ENCODE data around the gene STX17.

- TF ChIP-seq FOXK2 (IDR thresholded peaks at IDR 0.05) (no peak), L3MBTL2 (conservative IDR thresholded peaks at IDR 0.05) (no peak), FOXA1 (IDR thresholded peaks at IDR 0.05) (no peak), FOXM1 (IDR thresholded peaks at IDR 0.05; ENCODE audit: borderline replicate concordance) (no peak), SP1 (IDR thresholded peaks at IDR 0.05) (no peak), NFRKB (IDR thresholded peaks at IDR 0.05) (no peak), TARDBP (IDR thresholded peaks at IDR 0.05) (no peak), ELF4 (IDR thresholded peaks at IDR 0.05) (no peak), HDGF (IDR thresholded peaks at IDR 0.05; ENCODE audit: borderline replicate concordance) (no peak), ZNF384 (IDR thresholded peaks at IDR 0.05) (no peak), CTBP1 (IDR thresholded peaks at IDR 0.05; ENCODE audit: borderline replicate concordance) (no peak)
Observed at GRCh38 chr9:99858087-99858486, 48.4 kb upstream of the STX17 start.

Data from HEK293T (cell line).